Large intestine (tissue), 12 donors: ENCODE data around the gene DYNLL2. TPM values are rescaled to one million over a fixed set of nuclear protein-coding genes. Genes with fewer than 3 reads are reported as not detected.
"Not testable (repeated sequence)": the region's sequence is repeated elsewhere in the genome, so short reads cannot be mapped to it uniquely, and the experiment has no call there.

Experiments used
- DNase-seq, 2 donors: peaks; one replicate each; pipeline versions ENCODE4 v3.0.0 to v3.0.0-alpha.2; 2013
- H3K27ac ChIP-seq: one replicate; pipeline ENCODE4 v1.5.1; 2013; ENCODE audit warnings: low read length
- H3K27me3 ChIP-seq: 2 replicates; pipeline ENCODE4 v1.6.1; 2013; ENCODE audit warnings: low read length; ENCODE audit not compliant: control insufficient read depth, insufficient read depth
- H3K36me3 ChIP-seq: 2 replicates; pipeline ENCODE4 v1.6.1; 2013; ENCODE audit warnings: low read length; ENCODE audit not compliant: control insufficient read depth, insufficient read depth
- H3K4me1 ChIP-seq: one replicate; pipeline ENCODE4 v1.6.1; 2013; ENCODE audit warnings: low read length; ENCODE audit not compliant: control insufficient read depth, insufficient read depth
- H3K4me3 ChIP-seq: one replicate; pipeline ENCODE4 v1.5.1; 2013; ENCODE audit warnings: low read length
- H3K9me3 ChIP-seq: one replicate; pipeline ENCODE4 v1.6.1; 2013; ENCODE audit warnings: mild to moderate bottlenecking, low read depth, low read length, moderate library complexity; ENCODE audit not compliant: control insufficient read depth
- WGBS: methylation state at CpG from one replicate; pipeline ENCODE4 v1.1.5; 2013; ENCODE audit warnings: low lambda C conversion rate; ENCODE audit not compliant: insufficient coverage; 5-methylcytosine and 5-hydroxymethylcytosine counted together
- long read RNA-seq, 11 donors: transcript quantifications; one replicate each; lab custom pipeline, GENCODE V29; 2026
- polyA plus RNA-seq: library from polyadenylated mRNA; unstranded; fragments of 120-200 nt; gene quantifications from one replicate; pipeline ENCODE4 v1.2.1, GENCODE V29; 2013

The DYNLL2 gene
- 48.8 TPM for polyA plus RNA-seq
- long read RNA-seq, donor 1, full-length matches to known transcripts, result 2 of 2 reads
- long read RNA-seq, donor 1, partial matches to known transcripts, result 0 of 2 reads
- long read RNA-seq, donor 1, other reads (novel, unspliced or antisense), result 0 of 2 reads
- long read RNA-seq, donor 2, full-length matches to known transcripts, result 10 of 145 reads
- long read RNA-seq, donor 2, partial matches to known transcripts, result 135 of 145 reads
- long read RNA-seq, donor 2, other reads (novel, unspliced or antisense), result 0 of 145 reads
- long read RNA-seq, donor 3, result 0 reads
- long read RNA-seq, donor 4, full-length matches to known transcripts, result 2 of 2 reads
- long read RNA-seq, donor 4, partial matches to known transcripts, result 0 of 2 reads
- long read RNA-seq, donor 4, other reads (novel, unspliced or antisense), result 0 of 2 reads
- long read RNA-seq, donor 5, result 0 reads
- long read RNA-seq, donor 6, full-length matches to known transcripts, result 16 of 16 reads
- long read RNA-seq, donor 6, partial matches to known transcripts, result 0 of 16 reads
- long read RNA-seq, donor 6, other reads (novel, unspliced or antisense), result 0 of 16 reads
- long read RNA-seq, donor 7, full-length matches to known transcripts, result 4 of 4 reads
- long read RNA-seq, donor 7, partial matches to known transcripts, result 0 of 4 reads
- long read RNA-seq, donor 7, other reads (novel, unspliced or antisense), result 0 of 4 reads
- long read RNA-seq, donor 8, full-length matches to known transcripts, result 15 of 83 reads
- long read RNA-seq, donor 8, partial matches to known transcripts, result 68 of 83 reads
- long read RNA-seq, donor 8, other reads (novel, unspliced or antisense), result 0 of 83 reads
- long read RNA-seq, donor 9, full-length matches to known transcripts, result 7 of 15 reads
- long read RNA-seq, donor 9, partial matches to known transcripts, result 8 of 15 reads
- long read RNA-seq, donor 9, other reads (novel, unspliced or antisense), result 0 of 15 reads
- long read RNA-seq, donor 10, full-length matches to known transcripts, result 14 of 14 reads
- long read RNA-seq, donor 10, partial matches to known transcripts, result 0 of 14 reads
- long read RNA-seq, donor 10, other reads (novel, unspliced or antisense), result 0 of 14 reads
- long read RNA-seq, donor 11, full-length matches to known transcripts, result 4 of 59 reads
- long read RNA-seq, donor 11, partial matches to known transcripts, result 55 of 59 reads
- long read RNA-seq, donor 11, other reads (novel, unspliced or antisense), result 0 of 59 reads

GRCh38 chr17:58082870-58083490 lies at the start of gene DYNLL2:
Gene DYNLL2, plus strand, starts transcription at chr17:58083419. Its CDS starts 3,672 bp downstream, at chr17:58087091.
- peak; percentile 88 to 91 for DNase-seq
- no CpG with 5 or more reads among the region's 45 CpGs for WGBS
- H3K27me3 ChIP-seq, result no peaks in the 10 kb centered on the region
- H3K9me3 ChIP-seq, result no peaks in the 10 kb centered on the region
- peaks cover 27% of the 10 kb centered on the region for H3K36me3 ChIP-seq
- H3K4me1 ChIP-seq, result peaks cover 29% of the 10 kb centered on the region
- H3K27ac ChIP-seq, result peak within 1 kb of the TSS; percentile 86
- H3K4me3 ChIP-seq, result peak within 1 kb of the TSS; percentile 90

- Histone ChIP-seq H3K27ac (no peak overlapping the region), H3K9me3 (no peaks in the 10 kb centered on the region), H3K4me1 (no peaks in the 10 kb centered on the region), H3K36me3 (no peaks in the 10 kb centered on the region), H3K27me3 (peaks cover 9% of the 10 kb centered on the region), H3K4me3 (no peak overlapping the region)
- DNase-seq, result no peak
- no CpG with 5 or more reads among the region's 3 CpGs for WGBS
These were observed 43.2 kb upstream of the DYNLL2 start for GRCh38 chr17:58039975-58040374.

GRCh38 chr17:58040386-58040785 lies 42.8 kb upstream of the DYNLL2 start:
- no peak overlapping the region for H3K27ac ChIP-seq
- H3K27me3 ChIP-seq, result peaks cover 9% of the 10 kb centered on the region
- DNase-seq, result no peak
- H3K4me1 ChIP-seq, result no peaks in the 10 kb centered on the region
- H3K4me3 ChIP-seq, result no peak overlapping the region
- 100% methylated on average over 1 of the region's 8 CpGs for WGBS
- no peaks in the 10 kb centered on the region for H3K36me3 ChIP-seq
- H3K9me3 ChIP-seq, result no peaks in the 10 kb centered on the region

DNA sequence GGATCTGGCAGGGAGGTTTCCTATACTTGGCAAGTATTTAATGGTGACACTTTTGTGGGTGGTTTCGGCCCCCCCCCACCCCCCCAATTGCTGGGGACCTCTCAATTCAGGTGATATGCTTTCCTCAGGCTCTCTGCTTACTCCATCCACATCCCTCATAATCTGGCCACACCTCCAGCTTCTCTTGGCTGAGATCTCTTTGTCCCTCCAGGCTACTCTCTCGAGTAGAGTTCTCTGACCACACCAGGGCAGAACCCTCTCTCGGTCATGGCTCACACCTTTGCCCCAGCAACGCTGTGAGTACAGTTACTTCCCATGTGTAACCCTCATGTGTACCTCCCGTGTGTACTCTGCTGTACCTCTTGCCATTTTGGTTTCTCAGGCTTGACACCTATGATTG lies 42.1 kb upstream of the DYNLL2 start:
- no CpG with 5 or more reads among the region's 5 CpGs for WGBS
- H3K9me3 ChIP-seq, result no peaks in the 10 kb centered on the region

DNA sequence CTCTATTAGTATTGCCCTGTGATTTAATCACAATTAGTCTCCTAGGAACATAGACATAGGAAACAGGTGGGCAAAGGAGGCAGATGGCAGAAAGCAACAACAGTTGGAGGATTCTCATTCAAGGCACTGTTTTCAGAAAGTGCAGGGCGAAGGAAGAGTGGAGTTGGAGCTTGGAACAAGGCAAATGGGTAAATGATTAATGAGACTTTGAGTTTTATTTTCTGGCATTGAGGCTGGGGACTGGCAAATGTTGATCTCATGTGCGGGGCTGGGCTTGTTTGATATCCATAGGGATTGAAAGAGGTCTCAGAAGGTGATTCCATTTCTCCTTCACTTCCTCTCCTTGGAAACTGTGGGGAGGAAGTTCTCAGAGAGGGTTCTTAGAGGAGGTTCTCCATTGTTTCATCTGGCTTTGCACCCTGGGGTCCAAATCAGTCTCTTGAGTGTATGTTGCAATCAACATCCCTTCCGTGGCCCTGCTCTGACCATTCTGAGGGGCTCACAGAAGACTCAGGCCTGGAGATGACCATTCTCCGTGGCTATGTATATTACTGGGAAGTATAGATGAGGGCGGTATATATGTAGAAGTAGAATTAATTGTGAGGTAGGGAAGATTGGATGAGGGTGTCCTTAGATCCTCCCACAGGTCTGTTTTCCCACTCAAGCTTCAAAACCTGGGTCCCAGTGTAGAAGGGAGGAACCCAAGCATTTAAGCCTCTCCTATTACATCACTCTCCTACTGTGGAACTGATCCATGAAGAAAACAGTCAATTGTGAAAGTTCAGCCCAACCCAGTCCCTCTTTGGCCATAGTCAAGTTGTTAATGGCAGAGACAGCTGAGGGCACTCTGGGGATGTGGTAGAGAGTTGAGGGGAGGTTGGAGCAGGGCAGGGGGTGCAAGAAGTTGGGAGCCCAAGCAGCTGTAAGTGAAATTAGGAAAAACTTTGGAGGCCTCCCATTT lies 39.7 kb upstream of the DYNLL2 start:
- Histone ChIP-seq H3K27me3 (peaks cover 11% of the 10 kb centered on the region), H3K36me3 (no peaks in the 10 kb centered on the region), H3K4me3 (no peak overlapping the region), H3K9me3 (no peaks in the 10 kb centered on the region), H3K27ac (no peak overlapping the region), H3K4me1 (no peaks in the 10 kb centered on the region)
- 29% methylated on average over 1 of the region's 5 CpGs for WGBS
- no peak for DNase-seq

More for the DNA sequence above, 42.1 kb upstream of the DYNLL2 start:
- no peak overlapping the region for H3K27ac ChIP-seq
- no peak for DNase-seq
- H3K4me1 ChIP-seq, result no peaks in the 10 kb centered on the region
- H3K36me3 ChIP-seq, result no peaks in the 10 kb centered on the region
- peaks cover 9% of the 10 kb centered on the region for H3K27me3 ChIP-seq
- H3K4me3 ChIP-seq, result no peak overlapping the region

DNA sequence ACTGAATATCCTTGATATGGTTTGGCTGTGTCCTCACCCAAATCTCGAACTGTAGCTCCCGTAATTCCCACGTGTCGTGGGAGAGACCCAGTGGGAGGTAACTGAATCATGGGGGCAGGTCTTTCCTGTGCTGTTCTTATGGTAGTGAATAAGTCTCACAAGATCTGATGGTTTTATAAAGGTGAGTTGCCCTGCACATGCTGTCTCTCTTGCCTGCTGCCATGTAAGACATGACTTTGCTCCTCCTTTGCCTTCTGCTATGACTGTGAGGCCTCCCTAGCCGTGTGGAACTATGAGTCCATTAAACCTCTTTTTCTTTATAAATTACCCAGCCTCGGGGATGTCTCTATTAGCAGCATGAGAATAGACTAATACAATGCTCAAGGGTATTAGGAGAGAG lies 39.0 kb upstream of the DYNLL2 start:
- 100% methylated on average over 1 of the region's 6 CpGs for WGBS
- H3K4me1 ChIP-seq, H3K27ac ChIP-seq, H3K27me3 ChIP-seq, H3K36me3 ChIP-seq, DNase-seq, H3K9me3 ChIP-seq, H3K4me3 ChIP-seq: not testable (repeated sequence)

DNA sequence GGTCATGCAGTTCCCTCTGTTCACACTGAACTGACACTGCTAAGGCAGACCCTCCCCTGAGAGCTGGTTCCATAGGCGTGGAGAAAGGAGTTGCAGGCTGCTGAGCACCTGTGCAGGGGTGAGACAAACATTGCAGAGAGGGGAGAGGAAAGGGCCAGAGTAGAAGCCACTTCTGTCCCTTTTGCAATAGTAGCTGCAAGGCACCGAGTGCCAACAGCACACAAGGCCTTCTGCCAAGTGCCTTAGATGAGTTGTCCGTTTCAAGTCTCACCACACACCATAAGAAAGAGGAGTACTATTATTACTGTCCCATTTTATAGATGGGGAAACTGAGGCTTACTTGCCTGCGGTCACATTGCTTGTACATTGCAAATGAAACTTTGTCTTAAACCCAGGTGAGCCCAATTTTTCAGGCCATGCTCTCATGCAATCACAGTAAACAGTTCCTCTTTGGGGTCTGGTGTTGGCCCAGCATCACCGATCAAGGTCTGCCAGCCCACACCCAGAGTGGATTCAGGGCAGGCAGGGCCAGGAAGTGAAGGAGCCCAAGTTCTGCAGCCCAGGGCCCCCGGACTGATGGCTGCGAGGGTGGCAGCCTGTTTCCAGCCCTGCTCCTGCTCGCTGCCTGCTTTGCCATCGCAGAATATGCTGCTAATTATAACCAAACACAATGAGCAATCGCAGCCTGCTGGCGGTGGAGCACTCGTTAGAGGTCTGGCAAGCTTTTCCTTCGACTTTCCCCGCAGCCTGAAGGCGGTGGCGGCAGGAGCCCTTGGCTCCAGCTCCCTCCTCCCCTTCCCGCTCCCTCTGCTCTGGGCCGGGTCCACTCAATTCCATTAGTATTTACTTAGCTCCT lies 36.8 kb upstream of the DYNLL2 start:
- peaks cover 13% of the 10 kb centered on the region for H3K27me3 ChIP-seq
- WGBS, result no CpG with 5 or more reads among the region's 18 CpGs
- no peak overlapping the region for H3K4me3 ChIP-seq
- no peaks in the 10 kb centered on the region for H3K4me1 ChIP-seq
- H3K27ac ChIP-seq, result no peak overlapping the region
- DNase-seq, result no peak
- no peaks in the 10 kb centered on the region for H3K9me3 ChIP-seq
- no peaks in the 10 kb centered on the region for H3K36me3 ChIP-seq

GRCh38 chr17:58047376-58048150 lies 35.7 kb upstream of the DYNLL2 start:
- H3K27me3 ChIP-seq, result peaks cover 15% of the 10 kb centered on the region
- DNase-seq, result no peak
- no peak overlapping the region for H3K27ac ChIP-seq
- no peaks in the 10 kb centered on the region for H3K36me3 ChIP-seq
- no peaks in the 10 kb centered on the region for H3K4me1 ChIP-seq
- WGBS, result 75% methylated on average over 1 of the region's 4 CpGs
- H3K9me3 ChIP-seq, result no peaks in the 10 kb centered on the region
- H3K4me3 ChIP-seq, result no peak overlapping the region
